ENCODE results near the gene RFX3. TPM values are rescaled to one million over a fixed set of nuclear protein-coding genes. Genes with fewer than 3 reads are reported as not detected.

Gene RFX3
- total RNA-seq, 1 donor from 2014 or later: 12.1 TPM

- H3K36me3 ChIP-seq (ENCODE audit: insufficient read depth, low read length): no peaks in the 10 kb centered on the region
- no peaks in the 10 kb centered on the region for H3K4me1 Mint-ChIP-seq (ENCODE audit: low read depth, unreplicated experiment)
- no peak overlapping the region for H3K4me3 ChIP-seq (ENCODE audit: insufficient read depth, low read depth, low read length)
- no peaks in the 10 kb centered on the region for H3K27me3 ChIP-seq (ENCODE audit: insufficient read depth, low read length)
- DNase-seq (ENCODE audit: low read depth) (no peak), FAIRE-seq (no peak)
- H3K79me2 ChIP-seq (ENCODE audit: insufficient read depth, low read length): no peaks in the 10 kb centered on the region
- no peak overlapping the region for H3K27ac Mint-ChIP-seq (ENCODE audit: unreplicated experiment)
- no peak overlapping the region for H3K9ac ChIP-seq (ENCODE audit: low read length)
- TF ChIP-seq EZH2 (IDR thresholded peaks at IDR 0.05; ENCODE audit: insufficient read depth, low read length) (no peak), CTCF (IDR thresholded peaks at IDR 0.05; ENCODE audit: insufficient read depth, low read depth, low read length) (no peak)
- no peak overlapping the region for H2AFZ ChIP-seq (ENCODE audit: low read depth, low read length)
- no peak overlapping the region for H3K4me2 ChIP-seq (ENCODE audit: low read length)
- no peak overlapping the region for H3K27ac ChIP-seq (ENCODE audit: low read depth, low read length)
- H3K27me3 Mint-ChIP-seq (ENCODE audit: low read depth, unreplicated experiment): peaks cover 3% of the 10 kb centered on the region
- H3K9me3 Mint-ChIP-seq (ENCODE audit: unreplicated experiment): no peaks in the 10 kb centered on the region
- no peak overlapping the region for H3K4me3 Mint-ChIP-seq (ENCODE audit: unreplicated experiment)
- no peaks in the 10 kb centered on the region for H3K9me3 ChIP-seq (ENCODE audit: insufficient read depth, low read depth, low read length)
- no peaks in the 10 kb centered on the region for H4K20me1 ChIP-seq (ENCODE audit: insufficient read depth, low read length)
- H3K4me1 ChIP-seq (ENCODE audit: insufficient read depth, low read length): no peaks in the 10 kb centered on the region
- H3K36me3 Mint-ChIP-seq (ENCODE audit: low read depth, unreplicated experiment): no peaks in the 10 kb centered on the region
These were observed 332.0 kb downstream of the RFX3 start for GRCh38 chr9:3193791-3194190.

- H3K36me3 ChIP-seq (ENCODE audit: insufficient read depth, low read length): no peaks in the 10 kb centered on the region
- no peak for TF ChIP-seq EZH2 (IDR thresholded peaks at IDR 0.05; ENCODE audit: insufficient read depth, low read length)
- no peak for TF ChIP-seq CTCF (IDR thresholded peaks at IDR 0.05; ENCODE audit: insufficient read depth, low read depth, low read length)
- H3K4me1 Mint-ChIP-seq (ENCODE audit: low read depth, unreplicated experiment): no peaks in the 10 kb centered on the region
These were observed 334.1 kb downstream of the RFX3 start for GRCh38 chr9:3191715-3192114.

GRCh38 chr9:3189113-3189861 lies 336.5 kb downstream of the RFX3 start:
- Histone ChIP-seq H3K27me3 (ENCODE audit: insufficient read depth, low read length) (peaks cover 6% of the 10 kb centered on the region), H3K4me2 (ENCODE audit: low read length) (no peak overlapping the region), H3K27ac (ENCODE audit: low read depth, low read length) (no peak overlapping the region), H3K9ac (ENCODE audit: low read length) (no peak overlapping the region), H2AFZ (ENCODE audit: low read depth, low read length) (no peak overlapping the region), H3K4me3 (ENCODE audit: insufficient read depth, low read depth, low read length) (no peak overlapping the region), H4K20me1 (ENCODE audit: insufficient read depth, low read length) (no peaks in the 10 kb centered on the region), H3K4me1 (ENCODE audit: insufficient read depth, low read length) (no peaks in the 10 kb centered on the region), H3K36me3 (ENCODE audit: insufficient read depth, low read length) (no peaks in the 10 kb centered on the region), H3K9me3 (ENCODE audit: insufficient read depth, low read depth, low read length) (no peaks in the 10 kb centered on the region), H3K79me2 (ENCODE audit: insufficient read depth, low read length) (no peaks in the 10 kb centered on the region)
- no peaks in the 10 kb centered on the region for H3K36me3 Mint-ChIP-seq (ENCODE audit: low read depth, unreplicated experiment)
- peaks cover 13% of the 10 kb centered on the region for H3K27me3 Mint-ChIP-seq (ENCODE audit: low read depth, unreplicated experiment)
- H3K4me3 Mint-ChIP-seq (ENCODE audit: unreplicated experiment): no peak overlapping the region
- no peak for DNase-seq (ENCODE audit: low read depth)
- no peak overlapping the region for H3K27ac Mint-ChIP-seq (ENCODE audit: unreplicated experiment)
- no peak for FAIRE-seq
- H3K4me1 Mint-ChIP-seq (ENCODE audit: low read depth, unreplicated experiment): no peaks in the 10 kb centered on the region
- peaks cover 4% of the 10 kb centered on the region for H3K9me3 Mint-ChIP-seq (ENCODE audit: unreplicated experiment)
- TF ChIP-seq EZH2 (IDR thresholded peaks at IDR 0.05; ENCODE audit: insufficient read depth, low read length) (no peak), CTCF (IDR thresholded peaks at IDR 0.05; ENCODE audit: insufficient read depth, low read depth, low read length) (no peak)

More at GRCh38 chr9:3191715-3192114, 334.1 kb downstream of the RFX3 start:
- H3K27ac ChIP-seq (ENCODE audit: low read depth, low read length): no peak overlapping the region
- no peak overlapping the region for H3K4me3 ChIP-seq (ENCODE audit: insufficient read depth, low read depth, low read length)
- H3K9me3 Mint-ChIP-seq (ENCODE audit: unreplicated experiment): peaks cover 4% of the 10 kb centered on the region
- peaks cover 6% of the 10 kb centered on the region for H3K27me3 ChIP-seq (ENCODE audit: insufficient read depth, low read length)
- no peak overlapping the region for H2AFZ ChIP-seq (ENCODE audit: low read depth, low read length)
- H3K27ac Mint-ChIP-seq (ENCODE audit: unreplicated experiment): no peak overlapping the region
- H3K36me3 Mint-ChIP-seq (ENCODE audit: low read depth, unreplicated experiment): no peaks in the 10 kb centered on the region
- no peaks in the 10 kb centered on the region for H3K79me2 ChIP-seq (ENCODE audit: insufficient read depth, low read length)
- H3K4me3 Mint-ChIP-seq (ENCODE audit: unreplicated experiment): no peak overlapping the region
- H4K20me1 ChIP-seq (ENCODE audit: insufficient read depth, low read length): no peaks in the 10 kb centered on the region
- H3K9me3 ChIP-seq (ENCODE audit: insufficient read depth, low read depth, low read length): no peaks in the 10 kb centered on the region
- no peak overlapping the region for H3K4me2 ChIP-seq (ENCODE audit: low read length)
- no peak overlapping the region for H3K9ac ChIP-seq (ENCODE audit: low read length)
- no peaks in the 10 kb centered on the region for H3K4me1 ChIP-seq (ENCODE audit: insufficient read depth, low read length)
- H3K27me3 Mint-ChIP-seq (ENCODE audit: low read depth, unreplicated experiment): peaks cover 10% of the 10 kb centered on the region
- FAIRE-seq (no peak), DNase-seq (ENCODE audit: low read depth) (no peak)

All from astrocyte (in vitro differentiated cells and primary cell).